DND-41 (cell line): Measurements from ENCODE around the gene FXYD4.

ENCODE experiments used
- EZH2 ChIP-seq: IDR thresholded peaks from 3 replicates; pipeline ENCODE4 v1.6.1; 2012; ENCODE audit warnings: borderline replicate concordance, low read depth, mild to moderate bottlenecking, moderate library complexity, low read length, inconsistent platforms; ENCODE audit not compliant: severe bottlenecking
- TF ChIP-seq, protein P1 (sequence below): IDR thresholded peaks from 2 replicates; pipeline ENCODE4 v1.5.1; 2012; ENCODE audit warnings: borderline replicate concordance, low read length, moderate library complexity, mild to moderate bottlenecking; ENCODE audit not compliant: poor library complexity, severe bottlenecking; ENCODE audit errors: extremely low read depth

DNA sequence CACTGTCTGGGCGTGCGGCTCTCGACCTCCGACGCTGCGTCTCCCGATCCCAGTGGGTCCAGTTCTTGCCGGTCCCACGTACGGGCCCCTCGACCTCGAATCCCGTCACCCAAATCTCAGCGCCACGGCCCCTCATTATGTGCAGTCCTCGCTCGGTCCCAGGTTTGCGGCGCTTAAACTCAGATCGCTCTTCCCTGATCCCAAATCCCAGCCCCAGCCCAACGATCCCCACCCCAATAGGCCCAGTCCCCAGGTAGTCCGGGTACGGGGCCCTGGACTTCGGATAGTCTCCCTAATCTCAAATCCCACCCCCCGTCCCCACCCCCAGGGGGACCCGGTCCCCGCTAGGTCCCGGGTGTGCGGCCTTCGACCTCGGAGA lies 36.9 kb downstream of the FXYD4 start:
- TF ChIP-seq, protein P1, sequence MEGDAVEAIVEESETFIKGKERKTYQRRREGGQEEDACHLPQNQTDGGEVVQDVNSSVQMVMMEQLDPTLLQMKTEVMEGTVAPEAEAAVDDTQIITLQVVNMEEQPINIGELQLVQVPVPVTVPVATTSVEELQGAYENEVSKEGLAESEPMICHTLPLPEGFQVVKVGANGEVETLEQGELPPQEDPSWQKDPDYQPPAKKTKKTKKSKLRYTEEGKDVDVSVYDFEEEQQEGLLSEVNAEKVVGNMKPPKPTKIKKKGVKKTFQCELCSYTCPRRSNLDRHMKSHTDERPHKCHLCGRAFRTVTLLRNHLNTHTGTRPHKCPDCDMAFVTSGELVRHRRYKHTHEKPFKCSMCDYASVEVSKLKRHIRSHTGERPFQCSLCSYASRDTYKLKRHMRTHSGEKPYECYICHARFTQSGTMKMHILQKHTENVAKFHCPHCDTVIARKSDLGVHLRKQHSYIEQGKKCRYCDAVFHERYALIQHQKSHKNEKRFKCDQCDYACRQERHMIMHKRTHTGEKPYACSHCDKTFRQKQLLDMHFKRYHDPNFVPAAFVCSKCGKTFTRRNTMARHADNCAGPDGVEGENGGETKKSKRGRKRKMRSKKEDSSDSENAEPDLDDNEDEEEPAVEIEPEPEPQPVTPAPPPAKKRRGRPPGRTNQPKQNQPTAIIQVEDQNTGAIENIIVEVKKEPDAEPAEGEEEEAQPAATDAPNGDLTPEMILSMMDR = no peak
- TF ChIP-seq EZH2 = no peak
